Measurements from ENCODE around the gene LAMP5.

DNA sequence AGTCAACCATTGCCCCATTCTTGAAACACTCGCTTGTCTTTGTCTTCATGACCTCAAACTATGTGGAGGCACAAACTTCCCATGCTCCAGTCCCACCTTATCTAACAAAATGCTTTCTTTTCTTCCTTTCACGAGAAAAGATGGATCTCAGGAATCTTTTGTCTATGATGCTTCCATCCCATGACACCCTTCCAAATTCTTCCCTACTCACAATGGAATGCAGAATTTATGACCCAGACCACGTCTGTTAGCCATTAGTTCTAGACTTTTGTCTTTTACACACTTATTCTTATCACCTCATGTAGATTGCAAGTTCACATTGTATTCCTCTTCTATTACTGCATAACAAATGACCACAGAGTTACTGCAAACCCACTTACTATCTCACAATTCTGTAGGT lies 24.2 kb upstream of the LAMP5 start:
- TF ChIP-seq, protein P1, sequence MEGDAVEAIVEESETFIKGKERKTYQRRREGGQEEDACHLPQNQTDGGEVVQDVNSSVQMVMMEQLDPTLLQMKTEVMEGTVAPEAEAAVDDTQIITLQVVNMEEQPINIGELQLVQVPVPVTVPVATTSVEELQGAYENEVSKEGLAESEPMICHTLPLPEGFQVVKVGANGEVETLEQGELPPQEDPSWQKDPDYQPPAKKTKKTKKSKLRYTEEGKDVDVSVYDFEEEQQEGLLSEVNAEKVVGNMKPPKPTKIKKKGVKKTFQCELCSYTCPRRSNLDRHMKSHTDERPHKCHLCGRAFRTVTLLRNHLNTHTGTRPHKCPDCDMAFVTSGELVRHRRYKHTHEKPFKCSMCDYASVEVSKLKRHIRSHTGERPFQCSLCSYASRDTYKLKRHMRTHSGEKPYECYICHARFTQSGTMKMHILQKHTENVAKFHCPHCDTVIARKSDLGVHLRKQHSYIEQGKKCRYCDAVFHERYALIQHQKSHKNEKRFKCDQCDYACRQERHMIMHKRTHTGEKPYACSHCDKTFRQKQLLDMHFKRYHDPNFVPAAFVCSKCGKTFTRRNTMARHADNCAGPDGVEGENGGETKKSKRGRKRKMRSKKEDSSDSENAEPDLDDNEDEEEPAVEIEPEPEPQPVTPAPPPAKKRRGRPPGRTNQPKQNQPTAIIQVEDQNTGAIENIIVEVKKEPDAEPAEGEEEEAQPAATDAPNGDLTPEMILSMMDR (IDR thresholded peaks at IDR 0.05; ENCODE audit: low read length), result no peak
- TF ChIP-seq EZH2 (IDR thresholded peaks at IDR 0.05; ENCODE audit: borderline replicate concordance, low read length), result no peak

Data from OCI-LY1 (cell line).